ENCODE results near the gene UBXN6. TPM values are rescaled to one million over a fixed set of nuclear protein-coding genes. Genes with fewer than 3 reads are reported as not detected.

The UBXN6 gene
- total RNA-seq, 1 experiment from 2014 or later, result 90.1 TPM

GRCh38 chr19:4442819-4443146 lies 14.8 kb downstream of the UBXN6 start:
- no peak for DNase-seq (ENCODE audit: low spot score)

- no peak for DNase-seq (ENCODE audit: low spot score)
Observed at GRCh38 chr19:4441994-4442818, 15.4 kb downstream of the UBXN6 start.

- no peak for DNase-seq (ENCODE audit: low spot score)
Observed at GRCh38 chr19:4439243-4439642, 18.4 kb downstream of the UBXN6 start.

- DNase-seq (ENCODE audit: low spot score), result no peak
Observed at GRCh38 chr19:4437103-4437502, 20.5 kb downstream of the UBXN6 start.

GRCh38 chr19:4436231-4436630 lies 21.4 kb downstream of the UBXN6 start:
- no peak for DNase-seq (ENCODE audit: low spot score)

- DNase-seq (ENCODE audit: low spot score), result no peak
Observed at GRCh38 chr19:4434391-4434790, 23.2 kb downstream of the UBXN6 start.

- no peak for DNase-seq (ENCODE audit: low spot score)
Observed at GRCh38 chr19:4432918-4433506, 24.6 kb downstream of the UBXN6 start.

GRCh38 chr19:4431808-4432674 lies 25.6 kb downstream of the UBXN6 start:
- DNase-seq (ENCODE audit: low spot score), result no peak

GRCh38 chr19:4431296-4431695 lies 26.3 kb downstream of the UBXN6 start:
- no peak for DNase-seq (ENCODE audit: low spot score)

- DNase-seq (ENCODE audit: low spot score), result no peak
Observed at GRCh38 chr19:4430760-4431159, 26.8 kb downstream of the UBXN6 start.

- no peak for DNase-seq (ENCODE audit: low spot score)
Observed at GRCh38 chr19:4429771-4430171, 27.8 kb downstream of the UBXN6 start.

- no peak for DNase-seq (ENCODE audit: low spot score)
Observed at GRCh38 chr19:4429256-4429655, 28.3 kb downstream of the UBXN6 start.

- no peak for DNase-seq (ENCODE audit: low spot score)
Observed at GRCh38 chr19:4428326-4428975, 29.1 kb downstream of the UBXN6 start.

- no peak for DNase-seq (ENCODE audit: low spot score)
Observed at GRCh38 chr19:4425537-4425936, 32.1 kb downstream of the UBXN6 start.

GRCh38 chr19:4423416-4424126 lies 34.0 kb downstream of the UBXN6 start:
- no peak for DNase-seq (ENCODE audit: low spot score)

GRCh38 chr19:4416268-4416667 lies 41.3 kb downstream of the UBXN6 start:
- no peak for DNase-seq (ENCODE audit: low spot score)

- DNase-seq (ENCODE audit: low spot score), result no peak
Observed at GRCh38 chr19:4415352-4415751, 42.2 kb downstream of the UBXN6 start.

GRCh38 chr19:4414800-4415321 lies 42.7 kb downstream of the UBXN6 start:
- no peak for DNase-seq (ENCODE audit: low spot score)

GRCh38 chr19:4414144-4414799 lies 43.3 kb downstream of the UBXN6 start:
- no peak for DNase-seq (ENCODE audit: low spot score)

- DNase-seq (ENCODE audit: low spot score), result no peak
Observed at GRCh38 chr19:4413588-4413987, 44.0 kb downstream of the UBXN6 start.
